Measurements from ENCODE around the gene FGFR4.

FGFR4 gene

DNA sequence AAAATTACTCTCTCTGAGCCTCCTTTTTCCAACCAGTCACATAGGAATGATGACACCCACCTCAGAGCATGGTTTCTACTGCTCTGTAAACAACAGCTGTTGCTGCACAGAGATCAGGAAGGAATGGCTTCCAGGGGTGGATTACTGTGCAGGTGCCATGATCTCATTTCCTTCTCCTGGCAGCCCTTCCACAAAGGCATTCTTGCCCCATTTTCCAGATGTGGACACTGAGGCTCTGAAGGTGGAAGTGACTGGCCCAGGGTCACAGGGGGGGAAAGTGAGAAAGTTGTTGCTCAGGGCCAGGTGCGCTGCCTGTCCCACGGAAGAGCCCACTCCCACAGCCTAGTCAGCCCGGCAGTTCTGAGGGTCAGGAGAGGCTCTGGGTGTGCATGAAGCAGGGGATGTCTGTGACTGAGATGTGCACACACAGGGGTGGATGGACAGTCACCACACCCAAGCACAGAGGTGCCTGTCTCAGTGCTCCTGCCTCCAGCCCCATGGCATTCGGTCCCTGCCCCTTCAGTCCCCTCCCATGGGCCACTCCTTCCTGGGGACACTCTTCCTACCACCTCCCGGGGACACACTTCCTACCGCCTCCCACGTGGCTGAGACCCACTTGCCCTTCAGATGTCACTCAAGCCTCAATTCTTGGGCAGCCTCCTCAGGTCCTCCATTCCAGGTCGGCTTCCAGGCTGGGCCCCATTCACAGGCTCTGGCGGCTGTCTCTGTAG lies 17.0 kb downstream of the FGFR4 start:
- no peak for DNase-seq (ENCODE audit: low read depth)

DNA sequence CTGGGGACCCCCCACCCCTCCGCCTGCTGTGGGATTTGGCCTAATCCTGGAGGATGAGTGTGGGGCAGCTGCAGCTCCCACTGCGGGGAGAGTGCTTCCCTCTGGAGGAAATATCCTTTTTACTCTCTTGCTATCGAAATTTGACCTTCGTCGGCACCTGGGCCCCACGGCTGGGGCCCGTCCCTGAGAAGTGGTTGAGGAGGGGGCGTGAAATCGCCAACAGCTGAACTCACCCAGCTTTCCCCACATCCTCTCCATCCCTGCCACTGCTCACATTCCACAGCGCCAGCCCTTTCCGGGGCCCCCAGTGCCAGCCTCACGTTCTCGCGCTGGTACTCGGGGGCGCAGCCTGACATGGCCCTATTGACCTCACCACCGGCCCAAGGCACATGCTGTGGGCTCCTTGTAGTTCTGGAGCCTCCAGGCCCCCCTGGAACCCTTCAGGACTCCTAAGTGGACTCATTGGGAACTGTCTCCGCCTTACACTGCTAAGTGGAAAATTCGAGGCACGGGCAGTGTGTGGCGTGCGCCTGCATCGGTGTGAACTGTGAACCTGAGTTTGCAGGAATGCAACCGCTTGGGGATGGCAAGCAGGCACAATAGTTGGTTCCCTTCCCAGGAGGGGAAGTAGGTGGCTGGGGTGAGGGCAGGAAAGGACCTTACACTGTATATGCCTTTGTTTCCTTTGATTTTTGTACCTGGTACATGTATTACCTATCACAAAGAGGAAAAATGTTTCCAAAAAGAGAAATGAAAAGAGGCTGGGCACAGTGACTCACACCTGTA lies 19.2 kb downstream of the FGFR4 start:
- DNase-seq (ENCODE audit: low read depth) = no peak

GRCh38 chr5:177107159-177107558 lies 20.4 kb downstream of the FGFR4 start:
- DNase-seq (ENCODE audit: low read depth) = no peak

GRCh38 chr5:177109810-177110209 lies 23.1 kb downstream of the FGFR4 start:
- DNase-seq (ENCODE audit: low read depth) = no peak

GRCh38 chr5:177111720-177112394 lies 25.1 kb downstream of the FGFR4 start:
- DNase-seq (ENCODE audit: low read depth) = peak; percentile 43

DNA sequence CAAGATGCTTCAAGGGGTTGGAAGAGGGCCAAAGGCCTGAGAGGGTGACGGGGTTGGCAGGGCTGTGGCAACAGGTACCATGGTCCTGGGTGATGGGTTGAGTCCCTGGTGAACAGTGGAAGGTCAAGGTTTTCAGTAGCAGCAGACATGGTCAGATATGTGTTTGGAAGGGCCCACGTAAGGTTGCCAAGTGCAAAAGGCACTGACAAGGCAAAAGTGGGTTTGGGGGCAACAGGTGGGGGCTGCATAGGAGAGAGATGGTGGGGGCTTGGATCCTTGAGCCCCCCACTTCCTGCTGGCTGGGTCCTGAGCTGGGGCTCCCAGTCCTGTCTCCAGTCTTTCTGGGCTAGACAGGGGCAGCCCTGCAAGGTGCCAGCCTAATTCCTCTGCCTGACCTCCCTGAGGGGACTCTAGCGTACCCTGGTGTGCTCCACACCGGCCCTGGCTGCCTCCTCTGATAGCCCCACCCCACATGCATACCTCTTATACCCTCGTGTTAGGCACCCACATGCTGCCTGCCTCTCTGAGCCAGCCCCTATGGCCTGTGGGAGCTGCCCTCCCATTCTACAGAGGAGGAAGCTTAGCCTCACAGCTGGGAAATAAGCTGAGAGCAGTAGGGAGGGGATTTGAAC lies 26.0 kb downstream of the FGFR4 start:
- DNase-seq (ENCODE audit: low read depth) = no peak

- DNase-seq (ENCODE audit: low read depth) = peak; percentile 69
Observed at GRCh38 chr5:177113566-177114424, 27.1 kb downstream of the FGFR4 start.

DNA sequence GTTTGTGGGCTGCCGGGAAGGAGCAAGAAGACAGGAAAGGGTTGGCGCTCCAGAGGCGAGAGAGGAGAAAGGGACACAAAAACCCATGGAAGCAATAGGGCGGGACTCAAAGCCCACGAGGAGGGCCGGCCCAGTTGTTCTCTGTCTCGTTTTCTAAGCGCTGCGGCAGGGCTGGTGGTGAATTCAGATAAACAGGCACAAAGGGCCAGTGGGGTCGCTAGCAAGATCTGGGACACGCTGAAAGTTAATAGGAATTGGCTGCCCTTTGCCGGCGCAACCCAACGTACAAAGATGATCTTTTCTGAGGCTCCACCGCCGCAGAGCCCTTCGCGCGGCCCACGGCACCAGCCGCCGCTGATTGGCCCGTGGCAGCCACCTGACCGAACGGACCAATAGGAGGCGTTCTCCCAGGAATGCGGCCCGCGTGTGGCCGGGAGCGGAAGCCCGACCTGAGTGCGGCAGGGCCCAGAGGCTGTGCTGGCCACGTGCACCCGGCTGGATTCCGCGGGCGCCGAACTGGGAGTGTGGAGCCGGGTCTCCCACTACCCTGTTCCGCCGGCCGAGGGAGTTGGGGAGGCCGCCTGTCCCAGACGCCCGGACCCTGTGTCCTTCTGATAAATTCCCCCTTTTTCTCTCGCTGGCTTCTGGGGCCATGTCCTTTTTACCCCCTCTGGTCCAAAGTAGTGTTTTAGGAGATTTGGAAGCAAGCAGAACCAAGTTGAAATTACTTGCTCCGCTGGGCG lies 30.1 kb downstream of the FGFR4 start:
- peak; percentile 64 for DNase-seq (ENCODE audit: low read depth)

DNA sequence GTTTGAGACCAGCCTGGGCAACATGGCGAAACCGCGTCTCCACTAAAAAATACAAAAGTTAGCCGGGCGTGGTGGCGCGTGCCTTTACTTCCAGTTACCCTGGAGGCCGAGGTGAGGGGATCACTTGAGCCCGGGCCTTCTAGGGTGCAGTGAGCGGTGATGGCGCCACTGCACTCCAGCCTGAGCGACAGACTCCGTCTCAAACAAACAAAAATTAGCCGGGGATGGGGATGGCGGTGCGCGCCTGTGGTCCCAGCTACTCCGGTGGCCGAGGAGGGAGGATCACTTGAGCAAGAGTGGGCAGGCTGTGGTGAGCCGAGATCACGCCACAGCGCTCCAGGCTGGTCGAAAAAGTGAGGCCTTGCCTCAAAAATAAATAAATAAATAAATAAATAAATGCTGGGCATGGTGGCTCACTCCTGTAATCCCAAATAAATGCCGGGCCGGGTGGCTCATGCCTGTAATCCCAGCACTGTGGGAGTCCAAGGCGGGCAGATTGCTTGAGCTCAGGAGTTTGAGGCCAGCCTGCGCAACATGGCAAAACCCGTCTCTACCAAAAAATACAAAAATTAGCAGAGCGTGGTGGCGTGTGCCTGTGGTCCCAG lies 30.8 kb downstream of the FGFR4 start:
- no peak for DNase-seq (ENCODE audit: low read depth)

- DNase-seq (ENCODE audit: low read depth) = no peak
Observed at GRCh38 chr5:177122566-177122965, 35.9 kb downstream of the FGFR4 start.

DNA sequence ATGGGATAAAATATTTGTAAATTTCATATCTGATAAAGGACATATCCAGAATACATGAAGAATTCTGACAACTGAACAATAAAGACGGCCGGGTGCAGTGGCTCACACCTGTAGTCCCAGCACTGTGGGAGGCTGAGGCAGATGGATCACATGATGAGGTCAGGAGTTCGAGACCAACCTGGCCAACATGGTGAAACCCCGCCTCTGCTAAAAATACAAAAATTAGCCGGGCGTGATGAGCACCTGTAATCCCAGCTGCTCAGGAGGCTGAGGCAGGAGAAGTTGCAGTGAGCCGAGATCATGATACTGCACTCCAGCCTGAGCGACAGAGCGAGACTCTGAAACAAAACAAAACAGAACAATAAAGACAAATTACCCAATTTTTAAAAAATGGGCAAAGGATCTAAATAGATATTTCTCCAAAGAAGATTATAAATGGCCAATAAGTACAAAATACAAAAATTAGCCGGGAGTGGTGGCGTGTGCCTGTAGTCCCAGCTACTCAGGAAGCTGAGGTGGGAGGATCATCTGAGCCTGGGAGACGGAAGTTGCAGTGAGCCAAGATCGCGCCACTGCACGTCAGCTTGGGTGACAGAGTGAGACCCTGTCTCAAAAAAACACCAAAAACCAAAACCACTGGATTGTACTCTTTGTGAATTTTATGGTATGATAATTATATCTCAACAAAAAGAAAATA lies 37.2 kb downstream of the FGFR4 start:
- no peak for DNase-seq (ENCODE audit: low read depth)

- DNase-seq (ENCODE audit: low read depth) = no peak
Observed at GRCh38 chr5:177124486-177124991, 37.8 kb downstream of the FGFR4 start.

GRCh38 chr5:177126771-177127170 lies 40.1 kb downstream of the FGFR4 start:
- DNase-seq (ENCODE audit: low read depth) = no peak

GRCh38 chr5:177128551-177128981 lies 41.9 kb downstream of the FGFR4 start:
- DNase-seq (ENCODE audit: low read depth) = no peak

- no peak for DNase-seq (ENCODE audit: low read depth)
Observed at GRCh38 chr5:177130211-177131018, 43.7 kb downstream of the FGFR4 start.

DNA sequence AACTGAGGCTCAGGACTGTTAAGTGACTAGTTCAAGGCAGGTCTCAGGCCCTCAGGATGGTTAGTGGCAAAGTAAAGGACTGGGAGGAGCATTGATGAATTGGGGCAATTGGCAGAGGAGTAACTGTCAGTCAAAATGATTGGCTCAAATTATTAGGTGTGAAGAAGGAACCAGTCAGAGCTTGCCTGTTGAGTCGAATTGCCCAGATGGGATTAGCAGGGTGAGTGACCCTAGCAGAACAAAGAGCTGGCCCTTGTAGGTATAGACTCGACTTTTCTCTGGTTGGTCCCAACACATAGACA lies 44.3 kb downstream of the FGFR4 start:
- DNase-seq (ENCODE audit: low read depth) = no peak

DNA sequence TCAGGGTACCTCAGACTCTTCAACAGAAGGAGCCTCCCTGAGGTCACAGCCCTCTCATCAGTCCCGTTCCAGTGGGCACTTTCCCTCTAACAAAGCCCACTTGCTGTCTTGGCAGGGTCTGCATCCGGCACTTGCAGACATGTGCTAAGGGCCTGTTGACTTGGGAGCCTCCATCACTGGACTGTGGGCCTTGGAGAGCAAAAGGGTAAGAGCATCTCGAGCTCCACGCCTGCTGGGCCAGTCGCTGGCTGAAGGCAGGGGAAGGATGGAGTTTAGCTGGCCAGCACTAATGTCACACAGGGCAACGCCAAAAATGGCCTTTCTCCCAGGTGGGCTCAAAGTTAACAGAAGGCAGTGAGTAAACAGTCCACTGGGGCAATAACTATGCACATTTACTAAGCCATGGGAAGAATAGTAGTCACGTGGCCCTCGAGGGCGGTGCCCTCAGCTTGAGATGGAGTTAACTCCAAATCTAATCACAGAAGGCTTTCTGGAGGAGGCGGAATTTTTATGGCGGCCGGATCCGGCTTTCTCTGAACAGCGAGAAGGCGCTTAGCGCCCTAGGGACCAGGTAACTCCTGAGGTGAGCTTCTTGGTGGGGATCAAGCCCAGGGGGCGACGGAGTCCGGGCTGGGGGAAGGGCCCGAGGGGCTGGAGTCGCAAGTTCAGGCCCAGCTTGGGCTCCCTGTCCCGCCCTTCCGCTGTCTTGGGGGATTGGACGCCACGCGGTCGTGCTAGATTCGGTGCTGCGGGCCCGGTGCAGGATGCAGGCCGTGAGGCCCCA lies 44.8 kb downstream of the FGFR4 start:
- DNase-seq (ENCODE audit: low read depth) = no peak
